LHCN-M2 (cell line): ENCODE data around the gene TSEN2. TPM values are rescaled to one million over a fixed set of nuclear protein-coding genes. Genes with fewer than 3 reads are reported as not detected.
"Not testable (repeated sequence)": the region's sequence is repeated elsewhere in the genome, so short reads cannot be mapped to it uniquely, and the experiment has no call there.

Experiments used
- DNase-seq: peaks from one replicate; pipeline ENCODE4 v3.0.0-alpha.2; 2012; ENCODE audit warnings: low read depth
- total RNA-seq: library from RNA; depleted of rRNA; stranded (reverse); fragments of >200 nt; gene quantifications from 2 replicates; pipeline ENCODE4 v1.2.3, GENCODE V29; 2014

The TSEN2 gene
- total RNA-seq, 1 experiment from 2014 or later = 17.9 TPM

DNA sequence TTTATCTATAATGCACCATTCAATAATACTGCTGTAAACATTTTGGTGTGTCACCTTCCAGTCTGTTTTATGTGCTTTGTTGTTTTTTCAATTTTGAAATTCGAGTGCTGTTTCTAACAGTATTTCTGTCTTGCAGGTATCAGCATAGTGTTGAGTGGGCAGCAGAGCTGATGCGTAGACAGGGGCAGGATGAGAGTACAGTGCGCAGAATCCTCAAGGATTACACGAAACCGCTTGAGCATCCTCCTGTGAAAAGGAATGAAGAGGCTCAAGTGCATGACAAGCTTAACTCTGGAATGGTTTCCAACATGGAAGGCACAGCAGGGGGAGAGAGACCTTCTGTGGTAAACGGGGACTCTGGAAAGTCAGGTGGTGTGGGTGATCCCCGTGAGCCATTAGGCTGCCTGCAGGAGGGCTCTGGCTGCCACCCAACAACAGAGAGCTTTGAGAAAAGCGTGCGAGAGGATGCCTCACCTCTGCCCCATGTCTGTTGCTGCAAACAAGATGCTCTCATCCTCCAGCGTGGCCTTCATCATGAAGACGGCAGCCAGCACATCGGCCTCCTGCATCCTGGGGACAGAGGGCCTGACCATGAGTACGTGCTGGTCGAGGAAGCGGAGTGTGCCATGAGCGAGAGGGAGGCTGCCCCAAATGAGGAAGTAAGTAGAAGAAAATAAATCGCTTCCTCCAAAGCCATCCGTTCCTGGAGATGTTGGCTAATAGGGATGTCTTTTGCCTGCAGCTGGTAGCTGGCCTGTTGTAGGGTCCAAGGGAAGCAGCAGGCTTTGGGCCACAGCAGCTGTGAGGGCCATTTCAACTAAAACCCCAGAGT is 19.1 kb downstream of the TSEN2 start:
- DNase-seq = no peak

DNA sequence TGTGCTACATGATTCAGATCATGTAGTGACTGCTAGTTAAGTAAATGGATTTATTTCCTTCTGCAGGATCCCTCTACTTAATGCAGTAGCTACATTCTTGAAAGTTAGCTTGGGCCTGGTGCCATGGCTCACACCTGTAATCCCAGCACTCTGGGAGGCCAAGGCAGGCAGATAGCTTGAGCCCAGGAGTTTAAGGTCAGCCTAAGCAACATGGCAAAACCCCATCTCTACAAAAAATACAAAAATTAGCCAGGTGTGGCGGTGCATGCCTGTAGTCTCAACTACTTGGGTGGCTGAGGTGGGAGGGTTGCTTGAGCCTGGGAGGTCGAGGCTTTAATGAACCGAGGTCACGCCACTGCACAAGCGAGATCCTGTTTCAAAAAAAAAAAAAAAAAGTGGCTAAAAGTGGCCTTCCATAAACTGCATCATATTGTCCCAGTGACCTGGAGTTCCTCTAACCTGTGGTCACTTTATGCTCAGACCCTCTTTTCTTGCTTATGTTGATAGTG is 22.0 kb downstream of the TSEN2 start:
- DNase-seq = no peak

DNA sequence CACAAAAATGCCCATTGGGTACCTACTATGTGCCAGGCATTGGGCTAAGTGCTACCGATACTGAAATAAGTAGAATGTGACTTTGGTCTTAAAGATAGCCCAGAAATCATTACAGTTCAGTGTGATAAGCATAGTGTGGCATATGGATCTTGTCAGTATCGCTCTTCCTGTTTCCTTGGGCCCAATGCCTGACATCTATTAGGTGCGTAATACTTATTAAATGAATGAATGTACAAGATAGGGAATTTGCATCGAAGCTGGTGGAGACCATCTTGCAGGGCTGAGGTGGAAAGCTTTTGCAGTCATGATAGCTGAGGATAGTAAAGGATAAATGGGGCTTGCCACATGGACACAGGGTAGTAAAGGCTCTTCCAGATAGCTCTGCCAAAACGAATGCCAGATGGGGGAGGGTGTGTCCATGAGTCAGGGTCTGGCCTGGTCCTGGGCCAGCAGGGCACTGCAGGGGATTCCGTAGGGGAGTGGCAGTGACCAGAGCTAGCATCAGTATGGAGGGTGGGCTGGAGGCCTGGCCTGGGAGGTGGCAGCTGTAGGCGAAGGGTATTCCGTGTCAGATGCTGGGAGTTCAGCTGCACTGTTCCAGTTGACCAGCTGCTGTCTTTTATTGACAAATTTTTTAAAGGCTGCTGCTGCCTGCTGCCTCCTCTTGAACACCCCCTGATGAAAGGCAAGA is 23.5 kb downstream of the TSEN2 start:
- DNase-seq = peak; percentile 93

DNA sequence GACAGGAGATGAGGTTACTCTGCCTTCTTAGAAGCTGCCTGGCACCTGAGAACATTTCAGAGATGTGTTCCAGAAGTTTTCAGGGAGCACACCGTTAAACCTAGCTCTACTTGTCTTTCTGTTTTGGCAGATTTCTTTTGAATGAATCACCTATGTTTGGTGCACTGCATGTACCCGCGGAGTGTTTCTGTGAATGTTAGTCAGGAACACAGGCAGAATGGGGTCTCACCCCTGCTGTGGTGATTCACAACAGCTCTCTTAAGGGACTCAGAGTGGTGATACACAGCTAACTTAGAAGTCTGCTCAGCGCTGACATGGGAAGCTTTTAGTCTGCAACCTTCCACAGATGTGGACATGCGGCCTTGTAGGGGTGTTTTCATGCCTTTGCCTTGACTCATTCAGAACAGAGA is 24.0 kb downstream of the TSEN2 start:
- DNase-seq = peak; percentile 99

DNA sequence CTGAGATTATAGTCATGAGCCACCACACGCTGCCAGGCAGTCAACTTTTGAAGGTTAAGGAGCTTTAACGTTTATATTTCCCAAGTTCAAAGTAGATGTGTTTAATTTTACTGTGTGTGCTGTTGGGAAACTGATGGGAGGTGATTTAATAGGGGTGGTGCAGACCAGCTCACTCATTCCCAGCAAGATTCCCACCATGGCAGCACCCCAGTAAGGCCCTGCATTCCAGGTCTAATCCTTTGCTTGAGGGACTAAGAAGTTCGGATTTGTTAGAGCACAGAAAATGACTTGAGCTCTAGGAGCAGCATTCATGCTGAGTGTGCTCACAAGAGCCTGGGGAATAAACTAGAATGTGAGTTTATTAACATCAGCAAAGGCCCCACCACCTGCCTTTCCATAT is 25.2 kb downstream of the TSEN2 start:
- no peak for DNase-seq

DNA sequence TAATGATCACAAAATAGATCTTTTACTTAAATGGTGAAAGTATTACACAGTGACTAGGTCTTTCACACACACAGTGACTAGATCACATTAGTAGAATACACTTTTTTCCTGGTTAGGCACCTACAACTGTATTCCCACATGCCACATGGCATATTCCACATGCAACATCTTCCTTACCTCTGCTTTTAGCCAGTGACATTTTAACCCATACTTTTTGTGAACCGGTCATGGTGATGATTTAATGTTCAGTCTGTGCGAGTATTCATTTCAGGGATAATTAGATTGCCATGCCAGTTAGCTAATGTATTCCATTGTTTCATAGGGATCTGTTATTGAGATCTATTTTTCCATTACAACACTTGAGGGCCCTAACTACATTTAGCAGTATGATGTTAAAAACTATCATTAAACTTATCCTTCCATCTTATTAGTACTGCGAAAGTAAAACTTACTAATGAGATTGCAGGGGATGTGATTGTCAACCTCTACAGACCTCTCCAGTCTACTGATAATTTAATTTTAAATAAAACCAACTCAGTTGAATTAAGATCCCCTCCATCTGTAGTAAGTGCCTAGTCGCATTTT is 28.3 kb downstream of the TSEN2 start:
- DNase-seq = no peak

DNA sequence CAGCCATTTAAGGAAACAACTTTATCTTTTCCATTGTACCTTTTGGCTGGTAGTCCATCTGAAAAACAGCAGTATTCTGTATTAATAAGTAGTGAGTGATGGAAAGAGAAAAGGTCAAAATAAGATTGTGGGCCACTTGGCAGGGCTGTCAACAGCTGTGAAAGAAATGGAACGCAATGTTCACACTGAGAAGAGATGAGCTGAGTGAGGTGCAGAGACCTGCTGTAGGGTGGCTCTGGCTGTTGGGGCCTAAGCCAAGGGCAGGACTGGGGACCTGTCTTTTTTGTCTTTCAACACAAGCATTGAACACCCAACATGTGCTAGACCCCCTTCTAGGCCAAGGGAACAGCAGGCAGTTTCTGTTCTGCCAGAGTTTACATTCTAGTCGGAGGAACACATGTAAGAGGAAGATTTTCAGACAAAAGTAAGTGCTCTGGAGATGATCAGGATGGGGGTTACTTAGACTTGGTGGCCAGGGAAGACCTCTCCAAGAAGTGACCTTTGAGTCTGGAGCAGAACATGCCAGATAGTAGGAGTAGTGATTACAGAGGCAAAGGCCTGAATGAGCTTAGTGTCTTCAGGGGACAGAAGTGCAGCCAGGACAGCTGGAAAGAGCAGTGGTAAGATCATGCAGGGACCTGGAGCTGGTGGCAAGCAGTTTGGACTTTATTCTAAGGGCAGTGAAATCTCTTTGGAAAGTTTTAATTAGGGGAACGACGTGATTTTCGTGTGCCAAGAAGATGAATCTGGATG is 29.6 kb downstream of the TSEN2 start:
- DNase-seq = no peak

DNA sequence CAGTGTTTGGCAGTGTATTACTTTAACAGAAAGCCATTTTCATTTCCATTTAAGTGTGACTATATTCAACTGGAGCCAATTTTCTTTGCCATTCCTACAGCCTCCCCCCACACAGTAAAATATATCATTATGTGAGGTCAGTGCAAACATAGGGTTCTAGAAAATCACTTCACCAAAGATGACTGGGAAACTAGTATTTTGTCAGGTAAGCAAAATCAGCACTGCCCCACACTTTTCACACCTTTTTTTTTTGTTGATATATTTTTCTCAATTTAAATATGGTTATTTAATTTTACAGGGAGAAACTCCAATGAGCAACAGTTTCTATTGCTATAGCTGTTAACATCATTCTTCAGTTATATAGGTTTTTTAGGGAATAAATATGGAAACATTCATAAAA is 31.4 kb downstream of the TSEN2 start:
- DNase-seq = no peak

DNA sequence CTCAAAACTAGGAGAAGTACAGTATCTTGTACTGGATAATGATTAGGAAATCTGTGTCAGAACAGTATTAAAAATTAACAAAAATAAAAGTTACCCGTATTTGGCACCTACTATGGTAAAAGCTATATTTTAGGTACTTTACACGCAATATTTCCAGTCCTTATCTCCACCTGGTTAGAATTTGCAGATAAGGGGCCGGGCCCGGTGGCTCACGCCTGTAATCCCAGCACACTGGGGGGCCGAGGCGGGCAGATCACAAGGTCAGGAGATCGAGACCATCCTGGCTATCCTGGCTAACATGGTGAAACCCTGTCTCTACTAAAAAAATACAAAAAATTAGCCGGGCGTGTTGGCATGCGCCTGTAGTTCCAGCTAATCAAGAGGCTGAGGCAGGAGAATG is 32.6 kb downstream of the TSEN2 start:
- no peak for DNase-seq

DNA sequence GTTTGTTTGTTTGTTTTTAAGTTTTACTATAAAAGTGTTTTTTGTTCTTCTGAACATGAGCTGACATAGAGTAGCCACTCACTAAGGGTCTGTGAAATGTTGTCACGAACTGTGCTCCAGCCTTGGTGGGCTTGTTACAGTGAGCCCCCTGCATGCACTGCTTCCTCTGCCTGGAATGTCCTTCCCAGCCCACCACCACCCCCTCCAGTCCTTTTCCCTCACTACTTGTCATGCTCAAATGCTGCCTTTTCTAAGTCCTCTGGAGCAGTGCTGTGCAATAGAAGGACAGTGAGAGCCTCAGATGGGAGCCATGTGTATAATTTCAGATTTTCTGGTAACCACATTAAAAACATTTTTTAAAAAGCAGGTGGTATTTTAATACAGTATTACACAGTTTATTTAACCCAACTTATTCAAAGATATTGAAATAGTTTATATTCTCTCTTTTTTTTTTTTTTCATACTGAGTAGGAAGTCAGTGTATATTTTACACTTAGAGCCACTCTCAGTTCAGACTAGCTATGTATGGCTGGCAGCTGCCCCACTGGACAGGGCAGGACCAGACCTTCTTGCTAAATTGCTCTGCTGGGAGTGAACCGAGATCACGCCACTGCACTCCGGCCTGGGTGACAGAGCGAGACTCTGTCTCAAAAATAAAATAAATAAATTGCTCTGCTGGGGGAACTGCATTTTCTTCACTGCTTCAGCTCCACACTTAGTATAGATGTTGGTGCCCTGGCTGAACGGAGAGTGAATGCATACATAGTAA is 34.2 kb downstream of the TSEN2 start:
- no peak for DNase-seq

DNA sequence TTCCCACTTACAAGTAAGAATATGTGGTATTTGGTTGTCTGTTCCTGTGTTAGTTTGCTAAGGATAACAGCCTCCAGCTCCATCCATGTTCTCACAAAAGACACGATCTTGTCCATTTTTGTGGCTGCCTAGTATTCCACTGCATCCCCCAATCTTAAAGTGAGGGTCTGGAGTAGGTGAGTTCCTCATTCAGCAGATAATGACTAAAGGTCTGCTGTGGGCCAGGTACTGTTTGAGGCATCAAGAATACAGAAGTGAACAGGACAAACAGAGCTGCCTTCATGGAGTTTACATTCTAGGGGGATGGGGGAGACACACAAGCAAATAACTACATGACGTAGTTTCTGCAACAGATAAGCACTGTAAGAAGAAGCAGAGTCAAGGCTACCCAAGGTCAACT is 36.7 kb downstream of the TSEN2 start:
- no peak for DNase-seq

DNA sequence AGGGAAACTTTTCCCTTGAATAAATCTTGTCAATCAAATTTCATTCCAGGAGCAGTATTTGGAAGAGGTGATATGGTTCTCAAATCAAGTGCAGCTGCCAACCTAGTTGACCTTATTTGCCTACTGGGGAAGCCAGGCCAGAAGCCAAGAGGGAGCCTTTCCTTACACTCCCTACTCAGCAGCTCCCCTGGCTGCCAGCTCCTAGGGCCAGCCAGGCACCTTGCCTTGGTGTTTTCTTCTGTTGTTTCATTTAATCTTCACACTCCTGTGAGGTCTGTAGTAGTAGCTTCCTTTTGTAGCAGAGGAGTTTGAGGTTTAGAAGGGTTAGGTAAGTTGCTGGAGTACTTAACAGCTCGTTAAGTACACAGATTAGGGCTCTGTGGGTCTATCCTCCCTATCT is 38.4 kb downstream of the TSEN2 start:
- no peak for DNase-seq

DNA sequence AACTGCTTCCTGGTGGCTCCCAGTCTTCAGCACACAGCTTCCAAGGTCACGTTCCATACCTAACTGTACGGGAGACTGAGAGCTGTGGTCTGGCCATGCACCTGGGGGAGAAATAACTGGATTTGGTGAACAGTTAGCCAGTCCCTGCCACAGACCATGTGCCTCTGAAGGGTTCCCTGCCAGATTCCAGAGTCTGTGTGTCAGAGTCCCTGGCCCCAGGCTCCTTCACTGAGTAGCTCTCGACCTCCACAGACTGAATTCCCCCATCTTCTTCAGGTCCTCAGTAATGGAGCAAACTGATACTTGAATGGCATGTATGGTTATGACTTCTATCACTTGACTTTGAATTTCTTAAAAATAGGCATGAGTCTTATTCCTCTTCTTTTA is 43.5 kb downstream of the TSEN2 start:
- no peak for DNase-seq

DNA sequence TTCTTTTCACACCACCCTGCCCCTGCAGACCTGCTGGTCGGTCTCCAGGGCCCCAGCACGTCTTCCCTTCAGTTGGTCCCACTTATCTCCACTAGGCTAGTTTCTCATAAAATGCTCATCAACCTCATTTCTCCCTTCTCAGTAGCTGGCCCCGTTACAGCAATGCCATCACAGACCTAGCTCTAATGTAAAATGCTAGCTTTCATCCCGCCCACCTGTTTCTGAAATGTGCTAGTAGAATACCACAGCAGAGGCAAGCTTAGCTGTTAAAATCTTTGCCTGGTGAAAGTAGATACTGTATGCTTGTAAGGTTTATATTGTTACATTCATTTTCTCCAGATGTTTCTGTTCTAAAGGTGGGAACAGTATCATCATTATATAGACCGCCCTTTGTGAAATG is 47.9 kb downstream of the TSEN2 start:
- DNase-seq = no peak

DNA sequence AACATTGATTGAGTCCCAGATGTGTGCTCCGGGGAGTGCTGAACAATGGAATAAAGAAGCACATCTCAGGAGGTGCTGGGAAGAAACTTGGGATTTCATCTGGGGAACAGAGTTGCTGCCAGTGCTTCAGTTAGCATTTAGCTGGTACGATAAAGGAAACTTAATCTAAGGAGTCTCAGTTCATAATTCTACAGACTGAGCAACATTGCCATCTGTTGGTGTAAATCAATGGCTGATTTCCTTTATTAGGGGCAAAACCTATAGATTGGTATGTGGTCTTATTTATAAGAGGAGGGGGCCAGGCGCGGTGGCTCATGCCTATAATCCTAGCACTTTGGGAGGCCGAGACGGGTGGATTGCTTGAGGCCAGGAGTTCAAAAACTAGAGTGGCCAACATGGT is 52.1 kb downstream of the TSEN2 start:
- no peak for DNase-seq

DNA sequence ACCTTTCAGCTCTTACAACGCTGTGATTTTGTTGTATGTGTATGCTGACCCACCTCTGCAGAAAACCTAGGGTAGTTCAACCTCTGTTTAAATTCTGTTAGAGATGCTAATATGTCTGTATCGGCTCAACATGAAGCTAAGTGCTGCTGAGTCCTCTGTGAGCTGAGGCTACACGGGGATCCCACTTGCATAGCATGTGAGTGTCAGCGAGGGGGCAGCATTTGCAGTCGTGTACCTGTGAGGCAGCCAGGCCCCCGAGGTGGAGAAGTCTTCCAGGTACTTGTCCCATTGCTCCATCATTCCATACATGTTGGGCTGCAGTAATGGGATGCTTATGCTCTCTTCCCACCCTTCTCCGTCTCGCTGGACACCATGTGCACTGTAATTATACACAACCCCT is 57.3 kb downstream of the TSEN2 start:
- no peak for DNase-seq

DNA sequence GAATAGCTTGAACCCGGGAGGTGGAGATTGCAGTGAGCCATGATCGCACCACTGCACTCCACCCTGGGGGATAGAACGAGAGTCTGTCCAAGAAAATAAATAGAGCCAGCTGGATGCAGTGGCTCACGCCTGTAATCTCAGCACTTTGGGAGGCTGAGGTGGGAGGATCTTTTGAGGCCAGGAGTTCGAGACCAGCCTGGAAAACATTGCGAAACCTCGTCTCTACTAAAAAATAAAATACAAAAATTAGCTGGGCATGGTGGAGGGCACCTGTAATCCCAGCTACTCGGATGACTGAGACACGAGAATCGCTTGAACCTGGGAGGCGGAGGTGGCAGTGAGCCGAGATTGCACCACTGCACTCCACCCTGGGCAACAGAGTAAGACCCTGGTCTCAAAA is 59.2 kb downstream of the TSEN2 start:
- not testable (repeated sequence) for DNase-seq

DNA sequence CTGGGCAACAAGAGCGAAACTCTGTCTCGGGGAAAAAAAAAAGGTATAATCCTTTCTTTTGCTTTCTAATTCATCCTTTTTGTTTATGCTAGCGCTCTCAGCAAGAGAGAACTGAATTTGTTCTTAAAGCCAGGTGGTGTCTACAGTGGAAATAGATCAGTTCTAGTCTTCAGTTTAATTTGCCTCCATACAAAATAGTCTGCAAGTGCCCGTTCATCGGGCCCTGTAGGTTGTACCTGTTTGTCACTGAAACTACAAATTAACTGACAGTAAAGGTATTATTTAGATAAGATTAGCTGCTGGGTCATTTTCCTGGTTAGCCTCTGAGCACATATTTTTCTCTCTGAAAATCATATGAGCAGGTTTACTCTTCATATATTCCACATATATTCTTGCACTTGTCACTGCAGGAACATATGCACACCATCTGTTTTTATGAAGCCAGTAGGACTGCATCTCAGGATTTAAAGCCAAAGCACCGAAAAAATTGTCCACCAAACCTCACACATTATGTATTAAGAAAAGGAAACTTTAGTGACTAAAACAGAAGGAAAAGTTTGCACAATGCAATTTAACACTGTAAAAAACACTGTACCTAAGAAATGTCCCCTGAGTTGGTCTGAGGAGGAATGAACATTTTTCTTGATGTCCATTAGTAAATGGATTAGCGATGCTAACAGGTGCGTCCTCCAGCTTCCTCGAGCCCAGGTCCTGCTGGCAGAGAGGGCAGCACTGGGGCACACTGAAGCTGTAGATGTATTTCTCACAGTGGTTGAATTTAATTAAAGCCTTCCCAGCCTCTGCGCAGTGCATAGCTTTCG is 60.6 kb downstream of the TSEN2 start:
- no peak for DNase-seq

DNA sequence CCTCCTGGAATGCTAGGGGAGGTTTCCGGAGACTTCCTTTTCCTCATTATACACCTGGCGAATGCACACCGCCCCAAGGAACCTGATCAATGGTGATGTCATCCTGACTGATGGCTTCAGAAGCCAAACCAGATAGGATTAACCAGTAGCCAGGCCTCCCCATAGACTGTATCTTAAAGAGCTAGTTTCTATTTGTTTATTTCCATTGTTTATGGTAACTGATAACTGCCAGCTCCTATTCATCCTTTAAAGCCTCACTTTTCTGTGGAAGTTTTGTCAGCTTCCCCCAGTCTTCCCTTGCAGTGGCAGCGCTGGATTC is 61.2 kb downstream of the TSEN2 start, which contains the start of gene MKRN2OS:
Gene MKRN2OS (minus strand): TSS at position 27 of the 319 bp plus-strand sequence. CDS start 35 bp downstream, outside the sequence.
- DNase-seq = no peak
